AG10803 (cell line): Measurements from ENCODE around the gene TAF11L6.
"Not testable (repeated sequence)": the region's sequence is repeated elsewhere in the genome, so short reads cannot be mapped to it uniquely, and the experiment has no call there.

ENCODE experiments used
- DNase-seq: peaks from one replicate; pipeline ENCODE4 v3.0.0; 2010; ENCODE audit warnings: low read depth
- H3K4me3 ChIP-seq: 2 replicates; pipeline ENCODE4 v1.5.1; 2011; ENCODE audit warnings: mild to moderate bottlenecking, low read length, control low read depth
- TF ChIP-seq, protein P1 (sequence below): conservative IDR thresholded peaks from 2 replicates; pipeline ENCODE4 v1.5.1; 2011; ENCODE audit warnings: mild to moderate bottlenecking, low read length, control low read depth, inconsistent platforms

Gene TAF11L6

DNA sequence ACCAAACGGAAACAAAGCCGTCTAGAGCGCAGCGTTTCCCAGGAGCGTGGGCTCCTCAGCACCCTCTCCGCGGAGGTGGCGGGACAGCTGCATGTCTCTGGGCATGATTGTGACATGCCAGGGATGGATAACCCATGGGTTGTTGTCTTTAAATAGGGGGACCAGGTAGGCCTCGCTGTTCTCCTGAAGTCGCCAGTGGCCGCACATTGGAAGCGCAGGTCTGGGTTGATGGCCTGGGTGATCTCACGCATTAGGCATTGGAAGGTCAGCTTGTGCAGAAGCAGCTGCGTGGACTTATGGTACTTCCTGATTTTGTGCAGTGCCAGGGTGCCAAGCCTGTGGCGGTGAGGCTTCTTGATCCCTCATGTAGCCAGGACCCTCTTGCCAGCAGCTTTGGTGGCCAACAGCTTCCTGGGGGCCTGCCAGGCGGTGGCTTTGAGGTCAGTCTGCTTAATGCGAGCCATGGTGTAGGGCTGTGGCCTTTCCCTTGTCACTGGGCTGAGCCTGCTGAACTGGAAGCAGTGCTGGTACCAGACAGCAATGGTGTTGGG lies 16.6 kb upstream of the TAF11L6 start:
- no peak overlapping the region for H3K4me3 ChIP-seq
- no peak for DNase-seq
- TF ChIP-seq, protein P1, sequence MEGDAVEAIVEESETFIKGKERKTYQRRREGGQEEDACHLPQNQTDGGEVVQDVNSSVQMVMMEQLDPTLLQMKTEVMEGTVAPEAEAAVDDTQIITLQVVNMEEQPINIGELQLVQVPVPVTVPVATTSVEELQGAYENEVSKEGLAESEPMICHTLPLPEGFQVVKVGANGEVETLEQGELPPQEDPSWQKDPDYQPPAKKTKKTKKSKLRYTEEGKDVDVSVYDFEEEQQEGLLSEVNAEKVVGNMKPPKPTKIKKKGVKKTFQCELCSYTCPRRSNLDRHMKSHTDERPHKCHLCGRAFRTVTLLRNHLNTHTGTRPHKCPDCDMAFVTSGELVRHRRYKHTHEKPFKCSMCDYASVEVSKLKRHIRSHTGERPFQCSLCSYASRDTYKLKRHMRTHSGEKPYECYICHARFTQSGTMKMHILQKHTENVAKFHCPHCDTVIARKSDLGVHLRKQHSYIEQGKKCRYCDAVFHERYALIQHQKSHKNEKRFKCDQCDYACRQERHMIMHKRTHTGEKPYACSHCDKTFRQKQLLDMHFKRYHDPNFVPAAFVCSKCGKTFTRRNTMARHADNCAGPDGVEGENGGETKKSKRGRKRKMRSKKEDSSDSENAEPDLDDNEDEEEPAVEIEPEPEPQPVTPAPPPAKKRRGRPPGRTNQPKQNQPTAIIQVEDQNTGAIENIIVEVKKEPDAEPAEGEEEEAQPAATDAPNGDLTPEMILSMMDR = no peak

DNA sequence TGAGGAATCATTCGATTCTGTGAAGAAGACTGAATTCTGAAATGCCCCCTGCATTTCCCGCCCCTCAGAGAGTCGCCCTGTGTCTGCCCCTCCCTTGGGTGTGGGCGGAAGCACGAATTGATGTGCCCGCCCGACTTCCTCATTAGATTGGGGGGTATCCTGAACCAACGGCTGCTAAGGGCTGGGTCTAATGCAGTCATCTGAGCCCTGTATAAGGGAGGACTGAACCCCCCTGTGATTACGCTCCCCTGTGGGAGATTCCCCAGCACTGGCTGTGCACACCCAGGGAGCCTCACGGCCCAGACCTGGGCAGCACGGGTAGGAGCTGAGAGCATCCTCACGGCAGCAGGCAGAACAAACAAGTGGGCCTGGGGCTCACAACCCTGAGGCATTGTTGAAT lies 10.9 kb upstream of the TAF11L6 start:
- H3K4me3 ChIP-seq, DNase-seq: not testable (repeated sequence)

DNA sequence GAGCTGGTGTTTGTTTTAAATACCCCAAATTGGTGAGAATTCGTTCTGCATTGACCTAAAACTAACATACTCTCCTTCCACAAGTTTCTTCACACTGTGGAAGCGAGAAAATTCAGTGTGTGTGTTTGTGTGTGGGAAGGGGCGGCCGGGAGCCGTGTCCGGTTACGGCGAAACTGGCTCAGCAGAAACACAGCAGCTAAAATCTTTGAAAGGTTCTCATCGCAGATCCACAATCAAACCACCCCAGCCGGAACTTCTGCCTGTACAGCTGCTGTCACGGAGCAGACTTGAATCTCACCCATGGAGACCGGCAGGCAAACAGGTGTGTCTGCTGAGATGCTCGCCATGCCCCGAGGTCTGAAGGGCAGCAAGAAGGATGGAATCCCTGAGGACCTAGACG lies 10.4 kb upstream of the TAF11L6 start, which contains the start of gene TAF11L3:
TAF11L3 (plus strand) TSS at position 301 of the 400 bp plus-strand sequence.
- not testable (repeated sequence) for H3K4me3 ChIP-seq, DNase-seq

GRCh38 chr5:17519508-17519907 lies 9.0 kb upstream of the TAF11L6 start:
- DNase-seq, H3K4me3 ChIP-seq: not testable (repeated sequence)

- DNase-seq, H3K4me3 ChIP-seq: not testable (repeated sequence)
Observed at GRCh38 chr5:17521501-17521900, 7.0 kb upstream of the TAF11L6 start, which contains the start of gene TAF11L4. Gene TAF11L4 (plus strand): TSS chr5:17521801.

DNA sequence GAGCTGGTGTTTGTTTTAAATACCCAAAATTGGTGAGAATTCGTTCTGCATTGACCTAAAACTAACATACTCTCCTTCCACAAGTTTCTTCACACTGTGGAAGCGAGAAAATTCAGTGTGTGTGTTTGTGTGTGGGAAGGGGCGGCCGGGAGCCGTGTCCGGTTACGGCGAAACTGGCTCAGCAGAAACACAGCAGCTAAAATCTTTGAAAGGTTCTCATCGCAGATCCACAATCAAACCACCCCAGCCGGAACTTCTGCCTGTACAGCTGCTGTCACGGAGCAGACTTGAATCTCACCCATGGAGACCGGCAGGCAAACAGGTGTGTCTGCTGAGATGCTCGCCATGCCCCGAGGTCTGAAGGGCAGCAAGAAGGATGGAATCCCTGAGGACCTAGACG lies 3.5 kb upstream of the TAF11L6 start, which contains the start of gene TAF11L5:
TAF11L5 (plus strand) TSS at position 301 of the 400 bp plus-strand sequence.
- H3K4me3 ChIP-seq = not testable (repeated sequence)

DNA sequence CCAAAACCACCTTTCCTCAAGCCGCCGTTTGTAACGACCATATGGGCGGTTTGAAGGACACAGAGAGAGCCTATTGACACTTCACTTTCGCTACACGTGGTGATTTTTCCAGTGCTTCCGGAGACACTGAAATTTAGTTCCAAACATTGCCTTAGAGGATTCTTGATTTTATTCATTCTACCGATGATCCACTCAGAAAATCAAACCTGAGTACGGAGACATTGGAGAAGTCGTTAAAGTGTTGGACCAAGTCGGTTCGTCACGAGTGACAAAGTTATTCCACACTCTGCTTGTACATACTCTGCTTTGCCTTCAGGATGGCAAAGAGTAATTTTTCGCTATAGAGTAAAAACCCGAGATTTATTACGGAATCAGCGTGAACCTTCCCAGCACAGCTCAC lies 2.0 kb upstream of the TAF11L6 start:
- peak; percentile 2 for DNase-seq
- H3K4me3 ChIP-seq = not testable (repeated sequence)

More for the DNA sequence above, 3.5 kb upstream of the TAF11L6 start, which contains the start of gene TAF11L5:
- not testable (repeated sequence) for DNase-seq
